OCI-LY7 (cell line): ENCODE results near the gene WDTC1.

Experiments
- CTCF ChIP-seq: fragments of 200-600 bp; sonication (generic); conservative IDR thresholded peaks from 2 replicates; pipeline ENCODE4 v1.5.1; 2014; ENCODE audit warnings: mild to moderate bottlenecking, antibody characterized with exemption, low read length, moderate library complexity, mixed read lengths
- EZH2phosphoT487 ChIP-seq: fragments of 200-600 bp; sonication (generic); IDR thresholded peaks from 2 replicates; pipeline ENCODE4 v1.6.1; 2018; ENCODE audit warnings: low read depth, borderline replicate concordance, mild to moderate bottlenecking, mixed run types, antibody characterized with exemption, low read length, moderate library complexity, mixed read lengths

GRCh38 chr1:27339213-27339612, 104.8 kb downstream of the WDTC1 start:
- TF ChIP-seq CTCF (no peak), EZH2phosphoT487 (no peak)
